Pulmonary artery endothelial cell (primary cell): ENCODE results near the gene OR56A4. TPM values are rescaled to one million over a fixed set of nuclear protein-coding genes. Genes with fewer than 3 reads are reported as not detected.
"Not testable (repeated sequence)": the region's sequence is repeated elsewhere in the genome, so short reads cannot be mapped to it uniquely, and the experiment has no call there.

Experiments used
- DNase-seq: peaks from one replicate; pipeline ENCODE4 v3.0.0-alpha.2; 2011; ENCODE audit warnings: low read depth, low spot score
- total RNA-seq: library from RNA; depleted of rRNA; stranded (reverse); fragments of >200 nt; gene quantifications from 2 replicates; pipeline ENCODE4 v1.2.3, GENCODE V29; 2014

OR56A4 gene
- total RNA-seq, 1 donor from 2014 or later = not detected

DNA sequence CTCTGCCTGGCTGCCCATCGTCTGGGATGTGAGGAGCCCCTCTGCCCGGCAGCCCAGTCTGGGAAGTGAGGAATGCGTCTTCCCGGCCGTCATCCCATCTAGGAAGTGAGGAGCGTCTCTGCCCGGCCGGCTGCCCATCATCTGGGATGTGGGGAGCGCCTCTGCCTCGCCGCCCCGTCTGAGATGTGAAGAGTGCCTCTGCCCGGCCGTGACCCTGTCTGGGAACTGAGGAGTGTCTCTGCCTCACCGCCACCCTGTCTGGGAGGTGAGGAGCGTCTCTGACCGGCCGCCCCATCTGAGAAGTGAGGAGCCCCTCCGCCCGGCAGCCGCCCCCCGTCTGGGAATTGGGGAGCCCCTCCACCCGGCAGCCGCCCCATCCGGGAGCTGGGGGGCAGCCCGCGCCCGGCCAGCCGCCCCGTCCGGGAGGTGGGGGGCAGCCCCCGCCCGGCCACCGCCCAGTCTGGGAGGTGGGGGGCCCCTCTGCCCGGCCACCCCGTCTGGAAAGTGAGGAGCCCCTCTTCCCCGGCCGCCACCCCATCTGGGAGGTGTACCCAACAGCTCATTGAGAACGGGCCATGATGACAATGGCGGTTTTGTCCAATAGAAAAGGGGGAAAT, 45.9 kb downstream of the OR56A4 start:
- DNase-seq = not testable (repeated sequence)

DNA sequence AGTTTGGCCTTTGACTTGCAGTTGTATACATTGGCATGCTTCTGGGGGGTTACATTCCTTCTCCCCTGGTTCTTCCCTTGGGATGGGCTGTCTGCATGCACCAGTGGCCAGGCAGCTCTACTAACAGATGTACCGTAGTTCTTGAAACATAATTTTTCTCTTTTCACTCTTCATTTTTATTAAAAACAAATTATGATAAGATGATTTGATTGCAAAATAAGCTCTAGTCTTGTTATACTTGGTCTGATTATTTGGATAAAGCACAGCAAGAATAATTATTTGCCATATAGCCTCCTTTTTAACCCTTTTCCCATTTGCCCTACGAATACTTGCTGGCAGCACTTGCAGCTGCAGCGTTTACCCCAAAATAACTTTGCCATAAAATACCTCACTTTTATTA, 51.2 kb downstream of the OR56A4 start:
- DNase-seq = no peak

Other genes starting within 250 kb of the OR56A4 start
- not detected in 2 replicates for gene OR52N5, start 223.6 kb downstream of the OR56A4 start, total RNA-seq
- gene OR52N1, start 215.7 kb downstream of the OR56A4 start, total RNA-seq = not detected in 2 replicates
- not detected in 2 replicates for gene OR52N2, start 198.0 kb downstream of the OR56A4 start, total RNA-seq
- gene OR52E6, start 165.0 kb downstream of the OR56A4 start, total RNA-seq = not detected in 2 replicates
- not detected in 2 replicates for gene OR52E8, start 149.3 kb downstream of the OR56A4 start, total RNA-seq
- not detected in 2 replicates for gene OR52E4, start 126.3 kb downstream of the OR56A4 start, total RNA-seq
- gene OR52E5, start 113.7 kb downstream of the OR56A4 start, total RNA-seq = not detected in 2 replicates
- gene OR56A3, start 64.7 kb downstream of the OR56A4 start, total RNA-seq = not detected in 2 replicates
- not detected in 2 replicates for gene OR56A5, start 38.5 kb downstream of the OR56A4 start, total RNA-seq
- gene OR52L1, start 20.0 kb downstream of the OR56A4 start, total RNA-seq = not detected in 2 replicates
- not detected in 2 replicates for gene OR56A1, start 23.8 kb upstream of the OR56A4 start, total RNA-seq
- gene OR56B4, start 100.7 kb upstream of the OR56A4 start, total RNA-seq = not detected in 2 replicates
- not detected in 2 replicates for gene OR52B2, start 163.4 kb upstream of the OR56A4 start, total RNA-seq
- gene OR52W1, start 192.3 kb upstream of the OR56A4 start, total RNA-seq = not detected in 2 replicates
- gene C11orf42, start 198.6 kb upstream of the OR56A4 start, total RNA-seq = not detected in 2 replicates
- gene FHIP1B, start 227.7 kb upstream of the OR56A4 start, total RNA-seq = 8.0 and 8.4 TPM in 2 replicates
- not detected in 2 replicates for gene CNGA4, start 232.1 kb upstream of the OR56A4 start, total RNA-seq